NCI-H2196 (cell line): ENCODE data around the gene OR2F1.

Source experiments
- DNase-seq: peaks from one replicate; lab custom pipeline; 2025; ENCODE audit not compliant: unreplicated experiment; lab: John Stamatoyannopoulos, UW

The OR2F1 gene

GRCh38 chr7:143953421-143953820, 1.2 kb upstream of the OR2F1 start:
- no peak for DNase-seq

GRCh38 chr7:143954135-143954534, 509 bp upstream of the OR2F1 start:
- DNase-seq: no peak

- DNase-seq: no peak
These were observed 4.1 kb downstream of the OR2F1 start for GRCh38 chr7:143958781-143959180.

GRCh38 chr7:143960813-143961610, 6.4 kb downstream of the OR2F1 start:
- no peak for DNase-seq

GRCh38 chr7:143965280-143965679, 10.6 kb downstream of the OR2F1 start:
- no peak for DNase-seq

GRCh38 chr7:143967398-143967797, 12.8 kb downstream of the OR2F1 start:
- no peak for DNase-seq

- DNase-seq: no peak
These were observed 19.3 kb downstream of the OR2F1 start for GRCh38 chr7:143973870-143974416.

- DNase-seq: no peak
These were observed 19.8 kb downstream of the OR2F1 start for GRCh38 chr7:143974459-143974858.

- no peak for DNase-seq
These were observed 21.0 kb downstream of the OR2F1 start for GRCh38 chr7:143975617-143976016.

GRCh38 chr7:143978585-143978984, 23.9 kb downstream of the OR2F1 start:
- DNase-seq: no peak

- DNase-seq: no peak
These were observed 24.7 kb downstream of the OR2F1 start for GRCh38 chr7:143979359-143979758.

GRCh38 chr7:143979998-143980397, 25.4 kb downstream of the OR2F1 start:
- DNase-seq: no peak

- no peak for DNase-seq
These were observed 26.3 kb downstream of the OR2F1 start for GRCh38 chr7:143980746-143981510.

- no peak for DNase-seq
These were observed 29.3 kb downstream of the OR2F1 start for GRCh38 chr7:143983960-143984359.

GRCh38 chr7:143987513-143987912, 32.9 kb downstream of the OR2F1 start:
- no peak for DNase-seq

GRCh38 chr7:143988976-143989745, 34.5 kb downstream of the OR2F1 start:
- DNase-seq: no peak

GRCh38 chr7:143992670-143993069, 38.0 kb downstream of the OR2F1 start:
- no peak for DNase-seq

GRCh38 chr7:143993924-143994323, 39.3 kb downstream of the OR2F1 start:
- DNase-seq: no peak

- DNase-seq: no peak
These were observed 45.4 kb downstream of the OR2F1 start, which contains the start of gene OR6B1 for GRCh38 chr7:144000020-144000419. Gene OR6B1, plus strand, starts transcription at chr7:144000320. Its CDS starts 3,677 bp downstream, at chr7:144003997.

- DNase-seq: no peak
These were observed 46.9 kb downstream of the OR2F1 start for GRCh38 chr7:144001543-144001942.

GRCh38 chr7:144004703-144005102, 50.1 kb downstream of the OR2F1 start:
- no peak for DNase-seq
